PC-3 (cell line): ENCODE results near the gene TXNIP. TPM values are rescaled to one million over a fixed set of nuclear protein-coding genes. Genes with fewer than 3 reads are reported as not detected.
A peak's percentile ranks its signal among the peaks of the same experiment; 100 is the strongest.

ENCODE experiments used
- ATAC-seq: fragments of 200-7000 bp; cut with Tn5 transposase; 2 replicates; pipeline ENCODE4 v1.9.1; 2020; ENCODE audit warnings: mild to moderate bottlenecking, moderate library complexity
- BruUV-seq: library from RNA; stranded (reverse); fragments of 400-500 nt; replicated peaks from 2 replicates; lab custom pipeline; 2021; lab: Mats Ljungman, UMichigan
- CTCF ChIA-PET: fragments of 300-600 bp; sonication (Branson Sonifier 250); formaldehyde crosslinking; loops from one replicate; lab custom pipeline; 2022; ENCODE audit warnings: antibody characterized with exemption; lab: Charles Lee
- POLR2A ChIA-PET: fragments of 300-600 bp; sonication (Branson Sonifier 250); formaldehyde crosslinking; loops from one replicate; lab custom pipeline; 2022; ENCODE audit warnings: antibody characterized with exemption; ENCODE audit not compliant: unreplicated experiment; lab: Charles Lee
- DNase-seq: peaks from one replicate; pipeline ENCODE4 v3.0.0-alpha.2; 2015
- H2AFZ ChIP-seq: fragments of 300-600 bp; sonication (generic); 2 replicates; pipeline ENCODE4 v1.6.0; 2016; ENCODE audit warnings: antibody characterized with exemption, low read length
- H3F3A ChIP-seq: fragments of 300-600 bp; sonication (generic); one replicate; pipeline ENCODE4 v1.6.0; 2017; ENCODE audit warnings: antibody characterized with exemption, low read length, control low read depth, mild to moderate bottlenecking; ENCODE audit not compliant: unreplicated experiment
- H3K27ac ChIP-seq: fragments of 300-600 bp; sonication (generic); 2 replicates; pipeline ENCODE4 v1.5.1; 2016; ENCODE audit warnings: mild to moderate bottlenecking, low read length
- H3K27me3 ChIP-seq: fragments of 300-600 bp; sonication (generic); 2 replicates; pipeline ENCODE4 v1.6.1; 2016; ENCODE audit warnings: low read length, mixed read lengths
- H3K36me3 ChIP-seq: fragments of 300-600 bp; sonication (generic); 2 replicates; pipeline ENCODE4 v1.6.1; 2016; ENCODE audit warnings: low read depth, mixed run types, low read length, mixed read lengths
- H3K4me1 ChIP-seq: fragments of 300-600 bp; sonication (generic); 2 replicates; pipeline ENCODE4 v1.5.1; 2016; ENCODE audit warnings: low read length; ENCODE audit not compliant: insufficient read depth
- H3K4me2 ChIP-seq: fragments of 300-600 bp; sonication (generic); 2 replicates; pipeline ENCODE4 v1.6.0; 2016; ENCODE audit warnings: low read length
- H3K4me3 ChIP-seq: fragments of 300-600 bp; sonication (generic); 2 replicates; pipeline ENCODE4 v1.5.1; 2016; ENCODE audit warnings: mild to moderate bottlenecking, low read length, mixed read lengths
- H3K79me2 ChIP-seq: fragments of 300-600 bp; sonication (generic); 2 replicates; pipeline ENCODE4 v1.6.1; 2017; ENCODE audit warnings: low read length, mixed read lengths
- H3K9ac ChIP-seq: fragments of 300-600 bp; sonication (generic); 2 replicates; pipeline ENCODE4 v1.6.0; 2016; ENCODE audit warnings: mild to moderate bottlenecking, low read length
- H3K9me2 ChIP-seq: fragments of 300-600 bp; sonication (generic); replicated peaks from 2 replicates; pipeline ENCODE4 v1.6.1; 2016; ENCODE audit warnings: mixed run types, low read length, mixed read lengths
- H3K9me3 ChIP-seq: fragments of 300-600 bp; sonication (generic); 2 replicates; pipeline ENCODE4 v1.6.1; 2016; ENCODE audit warnings: low read length, mixed read lengths
- H4K20me1 ChIP-seq: fragments of 300-600 bp; sonication (generic); 2 replicates; pipeline ENCODE4 v1.6.1; 2016; ENCODE audit warnings: low read length, mixed read lengths
- EZH2 ChIP-seq: fragments of 300-600 bp; sonication (generic); IDR thresholded peaks from one replicate; pipeline ENCODE4 v1.6.1; 2017; ENCODE audit warnings: antibody characterized with exemption, mild to moderate bottlenecking, low read length; ENCODE audit not compliant: unreplicated experiment
- EZH2phosphoT487 ChIP-seq: fragments of 300-600 bp; sonication (generic); IDR thresholded peaks from 2 replicates; pipeline ENCODE4 v1.6.1; 2018; ENCODE audit warnings: mild to moderate bottlenecking, antibody characterized with exemption, low read length, borderline replicate concordance
- intact Hi-C: fragments of 100-400 bp; cut with micrococcal nuclease; formaldehyde crosslinking; loops from 2 replicates; pipeline ENCODE4 v1.9.0; 2023
- total RNA-seq: library from RNA; depleted of rRNA; stranded (reverse); fragments of >200 nt; gene quantifications from 2 replicates; pipeline ENCODE4 v1.2.3, GENCODE V29; 2014
- TF ChIP-seq, protein P1 (sequence below): fragments of 300-600 bp; sonication (generic); conservative IDR thresholded peaks from 2 replicates; pipeline ENCODE4 v1.5.1; 2017; ENCODE audit warnings: antibody characterized with exemption, low read depth, mild to moderate bottlenecking, low read length

Gene TXNIP
- total RNA-seq, 1 experiment from 2014 or later, result 45.3 TPM

DNA sequence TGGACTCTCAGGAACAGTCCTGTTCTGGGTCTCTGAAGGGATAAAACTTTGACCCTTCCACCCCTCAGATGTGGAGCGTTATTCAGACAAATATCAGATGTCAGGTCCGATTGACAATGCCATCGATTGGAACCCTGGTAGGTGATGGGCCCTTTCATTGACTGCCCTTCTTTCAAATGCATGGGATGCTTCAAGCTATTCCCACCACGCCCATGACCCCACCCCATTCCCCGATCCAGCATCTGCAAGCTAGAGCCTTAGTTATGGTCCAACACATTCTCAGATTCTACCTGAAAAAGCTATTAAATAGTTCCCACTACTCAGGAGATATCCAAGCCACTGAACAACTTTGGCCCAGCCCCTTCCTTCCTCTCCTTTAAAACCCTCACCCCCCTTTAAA, 19.4 kb downstream of the TXNIP start:
- Histone ChIP-seq H2AFZ (peak overlapping the region; percentile 75), H3K36me3 (no peaks in the 10 kb centered on the region), H3F3A (no peaks in the 10 kb centered on the region), H3K4me3 (no peak overlapping the region), H3K79me2 (no peaks in the 10 kb centered on the region), H3K4me1 (peaks cover 35% of the 10 kb centered on the region), H3K27me3 (no peaks in the 10 kb centered on the region), H3K9me2 (no peaks in the 10 kb centered on the region), H3K9me3 (no peaks in the 10 kb centered on the region), H3K4me2 (peak overlapping the region; percentile 60), H3K9ac (no peak overlapping the region), H3K27ac (no peak overlapping the region), H4K20me1 (no peaks in the 10 kb centered on the region)
- DNase-seq (no peak), ATAC-seq (no peak)
- no TSS peak for BruUV-seq
- TF ChIP-seq EZH2phosphoT487 (no peak), EZH2 (no peak)
- TF ChIP-seq, protein P1, sequence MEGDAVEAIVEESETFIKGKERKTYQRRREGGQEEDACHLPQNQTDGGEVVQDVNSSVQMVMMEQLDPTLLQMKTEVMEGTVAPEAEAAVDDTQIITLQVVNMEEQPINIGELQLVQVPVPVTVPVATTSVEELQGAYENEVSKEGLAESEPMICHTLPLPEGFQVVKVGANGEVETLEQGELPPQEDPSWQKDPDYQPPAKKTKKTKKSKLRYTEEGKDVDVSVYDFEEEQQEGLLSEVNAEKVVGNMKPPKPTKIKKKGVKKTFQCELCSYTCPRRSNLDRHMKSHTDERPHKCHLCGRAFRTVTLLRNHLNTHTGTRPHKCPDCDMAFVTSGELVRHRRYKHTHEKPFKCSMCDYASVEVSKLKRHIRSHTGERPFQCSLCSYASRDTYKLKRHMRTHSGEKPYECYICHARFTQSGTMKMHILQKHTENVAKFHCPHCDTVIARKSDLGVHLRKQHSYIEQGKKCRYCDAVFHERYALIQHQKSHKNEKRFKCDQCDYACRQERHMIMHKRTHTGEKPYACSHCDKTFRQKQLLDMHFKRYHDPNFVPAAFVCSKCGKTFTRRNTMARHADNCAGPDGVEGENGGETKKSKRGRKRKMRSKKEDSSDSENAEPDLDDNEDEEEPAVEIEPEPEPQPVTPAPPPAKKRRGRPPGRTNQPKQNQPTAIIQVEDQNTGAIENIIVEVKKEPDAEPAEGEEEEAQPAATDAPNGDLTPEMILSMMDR, result no peak
- ChIA-PET CTCF (interaction anchor here (0.6 to 3.0 kb wide), 4 partner anchors 19 to 86 kb away, joined by 3 to 34 read pairs (median 8); partner anchors contain the start of gene LIX1L), POLR2A (no interaction called here)
- intact Hi-C loops, result loop anchor here (1.0 kb wide), 2 partner anchors 30 to 36 kb away; no protein-coding TSS in a partner anchor

DNA sequence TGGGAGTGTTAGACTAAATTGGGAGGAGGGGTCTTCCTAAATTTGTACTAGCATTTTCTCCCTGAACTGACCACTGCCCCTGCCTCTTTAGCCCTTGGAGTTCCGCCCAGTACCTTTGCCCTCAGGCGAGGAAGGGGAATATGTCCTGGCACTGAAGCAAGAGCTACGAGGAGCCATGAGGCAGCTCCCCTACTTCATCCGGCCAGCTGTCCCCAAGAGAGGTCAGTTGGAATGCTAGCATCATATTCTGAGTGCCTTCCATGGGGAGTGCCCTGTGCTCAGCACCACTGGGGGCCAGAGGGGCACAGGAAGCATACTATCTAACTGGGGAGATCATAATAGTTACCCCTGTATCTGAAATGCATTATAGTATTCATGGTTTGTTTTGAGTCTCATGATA, 21.2 kb downstream of the TXNIP start:
- Histone ChIP-seq H3K4me2 (no peak overlapping the region), H3K27ac (no peak overlapping the region), H3K4me1 (peaks cover 29% of the 10 kb centered on the region), H3K36me3 (no peaks in the 10 kb centered on the region), H3F3A (no peaks in the 10 kb centered on the region), H4K20me1 (no peaks in the 10 kb centered on the region), H3K9ac (no peak overlapping the region), H3K4me3 (no peak overlapping the region), H3K9me2 (no peaks in the 10 kb centered on the region), H3K9me3 (no peaks in the 10 kb centered on the region), H3K27me3 (no peaks in the 10 kb centered on the region), H2AFZ (no peak overlapping the region), H3K79me2 (no peaks in the 10 kb centered on the region)
- no TSS peak for BruUV-seq
- TF ChIP-seq, protein P1, result no peak
- TF ChIP-seq EZH2, result no peak
- TF ChIP-seq EZH2phosphoT487, result no peak
- intact Hi-C loops, result loop anchor here (2.0 kb wide), 1 partner anchor 16 kb away; the partner anchor contains the start of gene LIX1L
- DNase-seq (no peak), ATAC-seq (no peak)
- POLR2A ChIA-PET, result interaction anchor here (0.6 kb wide), 1 partner anchor 32 kb away, joined by 4 read pairs; no protein-coding TSS in a partner anchor
- CTCF ChIA-PET, result no interaction called here

DNA sequence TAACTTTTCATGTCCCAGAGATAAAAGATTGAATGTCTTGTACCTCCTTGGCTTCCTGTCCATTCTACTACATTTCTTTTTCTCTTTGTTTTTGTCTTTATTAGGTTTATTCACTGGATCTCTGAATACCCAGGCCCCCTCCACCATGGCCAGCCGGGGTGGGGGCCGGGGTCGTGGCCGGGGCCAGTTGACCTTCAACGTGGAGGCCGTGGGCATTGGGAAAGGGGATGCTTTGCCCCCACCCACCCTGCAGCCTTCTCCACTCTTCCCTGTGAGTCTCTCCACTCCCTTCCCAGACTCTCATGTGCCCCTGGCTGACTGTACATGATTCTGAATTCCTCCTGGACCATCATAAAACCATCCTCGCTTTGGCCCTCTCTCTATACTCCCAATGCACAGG, 21.7 kb downstream of the TXNIP start:
- no peaks in the 10 kb centered on the region for H4K20me1 ChIP-seq
- intact Hi-C loops, result loop anchor here (2.0 kb wide), 1 partner anchor 16 kb away; the partner anchor contains the start of gene LIX1L
- no peaks in the 10 kb centered on the region for H3K9me2 ChIP-seq
- no peaks in the 10 kb centered on the region for H3K9me3 ChIP-seq
- ATAC-seq (no peak), DNase-seq (no peak)
- TF ChIP-seq EZH2, result no peak
- TF ChIP-seq EZH2phosphoT487, result no peak
- TF ChIP-seq, protein P1, result no peak
- H3K79me2 ChIP-seq, result no peaks in the 10 kb centered on the region
- BruUV-seq, result no TSS peak
- H3K4me3 ChIP-seq, result no peak overlapping the region
- peaks cover 24% of the 10 kb centered on the region for H3K4me1 ChIP-seq
- H3K27ac ChIP-seq, result no peak overlapping the region
- H3K36me3 ChIP-seq, result no peaks in the 10 kb centered on the region
- H3F3A ChIP-seq, result no peaks in the 10 kb centered on the region
- H3K9ac ChIP-seq, result no peak overlapping the region
- ChIA-PET POLR2A (interaction anchor here (0.6 kb wide), 1 partner anchor 33 kb away, joined by 4 read pairs; no protein-coding TSS in a partner anchor), CTCF (no interaction called here)
- H2AFZ ChIP-seq, result no peak overlapping the region
- H3K27me3 ChIP-seq, result no peaks in the 10 kb centered on the region
- H3K4me2 ChIP-seq, result no peak overlapping the region
